HG02943 (cell line): Measurements from ENCODE around the gene PBX1.

Experiments
- ATAC-seq: cut with Tn5 transposase; IDR thresholded peaks from one replicate; pipeline ENCODE4 v1.9.1; 2021; ENCODE audit warnings: mild to moderate bottlenecking, low read depth, moderate library complexity; ENCODE audit not compliant: unreplicated experiment

The PBX1 gene

DNA sequence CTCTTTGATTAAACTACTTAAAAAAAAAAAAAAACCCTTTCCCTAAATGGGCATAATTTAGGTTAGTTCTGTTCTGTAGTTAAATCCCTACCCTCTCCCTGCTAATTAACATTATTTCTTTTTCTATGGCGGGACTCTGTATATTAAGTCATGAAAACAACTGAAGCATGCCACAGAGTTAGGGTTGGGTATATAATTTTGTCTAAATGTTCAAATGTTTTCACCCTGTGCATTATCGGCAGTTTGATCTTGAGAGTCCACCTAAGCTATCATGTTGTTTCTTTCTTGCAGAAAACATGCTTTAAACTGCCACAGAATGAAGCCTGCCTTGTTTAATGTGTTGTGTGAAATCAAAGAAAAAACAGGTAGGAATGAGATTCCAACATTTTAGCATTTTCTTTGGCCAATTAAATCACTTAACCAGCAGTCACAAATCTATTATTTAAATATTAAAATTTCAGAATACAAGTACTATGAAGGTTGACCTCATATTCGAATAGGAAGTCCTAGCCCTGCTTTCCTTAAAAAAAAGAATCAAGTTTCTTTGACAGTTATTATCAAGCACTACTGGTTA is 4.0 kb downstream of the PBX1 start:
- ATAC-seq: no peak

DNA sequence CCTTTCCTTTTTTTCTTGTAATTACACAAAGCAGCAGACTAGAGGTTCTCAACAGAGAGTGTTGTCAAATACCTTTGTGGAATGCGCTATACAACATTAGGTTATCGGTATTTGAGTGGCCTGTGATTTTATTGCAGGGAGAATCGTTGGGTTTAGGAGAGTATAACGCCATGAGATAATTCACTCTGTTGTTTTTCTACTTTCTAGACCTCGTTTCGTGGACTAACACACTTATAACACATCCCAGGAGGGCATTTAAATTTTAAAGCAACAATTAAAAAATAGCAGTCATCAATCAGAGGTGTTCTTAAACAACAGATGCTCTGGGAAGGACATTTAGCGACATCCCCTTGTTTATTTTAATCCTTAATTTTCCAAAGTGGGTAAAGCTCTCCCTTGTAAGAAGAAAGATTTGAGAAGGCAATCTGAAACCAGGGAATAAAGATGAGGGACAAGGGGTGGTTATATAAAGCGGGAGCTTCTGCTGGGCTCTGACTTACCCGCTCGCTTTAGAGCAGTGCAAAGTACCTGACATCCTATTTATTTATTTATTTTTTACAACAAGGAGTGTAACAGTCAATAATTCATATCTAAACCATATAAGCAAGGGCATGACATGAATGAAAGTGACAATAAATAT is 4.9 kb downstream of the PBX1 start:
- ATAC-seq: no peak

DNA sequence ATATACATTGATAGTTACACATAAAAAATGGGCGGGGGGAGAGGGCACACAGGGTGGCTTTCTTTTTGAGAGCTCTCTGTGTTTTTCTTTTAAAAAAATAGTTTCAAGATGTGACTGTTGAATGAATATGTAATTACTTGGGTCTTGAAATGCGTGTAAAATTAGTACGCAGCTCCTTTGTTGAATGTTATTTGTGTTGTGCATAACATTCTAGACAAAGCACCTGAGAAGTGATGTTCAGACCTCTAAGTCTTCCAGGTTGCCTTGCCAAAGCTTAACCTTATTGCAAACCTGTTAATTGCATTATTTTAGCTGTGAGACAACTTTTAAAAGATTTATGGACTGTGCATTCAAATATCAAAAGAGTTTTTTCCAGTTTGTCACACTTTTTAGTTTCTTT is 5.4 kb downstream of the PBX1 start:
- no peak for ATAC-seq

DNA sequence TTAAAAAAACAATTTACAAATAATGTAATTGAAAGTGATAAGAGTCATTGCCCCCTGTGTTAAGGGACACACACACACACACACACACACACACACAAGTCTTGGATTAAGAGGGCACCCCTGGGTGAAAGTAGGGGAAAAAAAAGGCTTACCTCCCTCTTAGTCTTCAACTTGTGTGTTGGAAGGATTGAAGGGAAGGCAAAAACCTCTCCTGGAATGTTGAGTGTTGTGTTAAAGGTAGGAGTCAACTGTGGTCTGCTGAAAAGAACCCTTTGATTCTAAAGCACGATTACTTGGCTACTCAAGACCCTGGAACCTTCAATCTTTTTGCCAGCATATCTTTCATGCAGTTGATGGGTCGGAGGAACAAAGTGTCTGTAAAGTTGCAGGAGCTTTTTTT is 6.4 kb downstream of the PBX1 start:
- ATAC-seq: no peak

DNA sequence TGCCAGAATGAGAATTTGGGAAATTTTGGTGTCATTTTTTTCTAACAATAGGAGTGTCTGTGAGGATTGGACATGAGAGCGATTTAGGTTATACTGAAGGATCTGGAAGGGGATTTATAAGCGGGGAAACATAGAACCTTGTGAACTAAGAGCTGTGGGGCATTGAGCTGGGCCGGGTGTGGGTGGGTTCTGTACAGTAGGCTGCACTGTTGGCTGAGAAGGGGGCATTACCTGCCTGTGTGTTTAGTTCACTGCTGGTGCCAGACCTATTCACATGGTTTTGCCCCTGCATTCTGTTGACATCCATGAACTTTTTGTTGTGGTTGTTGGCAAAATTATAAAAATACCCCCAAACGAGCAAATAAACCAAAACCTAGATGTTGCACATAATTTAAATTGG is 8.8 kb downstream of the PBX1 start:
- ATAC-seq: no peak

DNA sequence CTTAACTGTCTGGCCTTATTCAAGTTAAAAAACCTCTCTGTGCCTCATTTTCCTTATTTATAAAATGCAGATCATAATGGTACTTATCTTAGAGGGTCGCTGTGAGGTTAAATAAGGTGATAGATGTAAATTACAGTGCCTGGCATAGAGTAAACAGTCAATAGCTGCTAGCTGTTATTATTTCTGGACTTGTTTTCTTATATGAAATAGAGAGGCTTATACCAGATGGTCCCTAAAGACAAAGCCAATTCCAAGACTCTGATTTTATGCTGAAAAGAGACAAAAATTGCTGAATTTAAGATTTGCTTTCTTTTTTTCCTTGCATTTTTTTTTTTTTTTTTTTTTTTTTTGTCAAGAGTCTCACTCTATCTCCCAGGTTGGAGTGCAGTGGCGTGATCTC is 10.3 kb downstream of the PBX1 start:
- ATAC-seq: no peak

DNA sequence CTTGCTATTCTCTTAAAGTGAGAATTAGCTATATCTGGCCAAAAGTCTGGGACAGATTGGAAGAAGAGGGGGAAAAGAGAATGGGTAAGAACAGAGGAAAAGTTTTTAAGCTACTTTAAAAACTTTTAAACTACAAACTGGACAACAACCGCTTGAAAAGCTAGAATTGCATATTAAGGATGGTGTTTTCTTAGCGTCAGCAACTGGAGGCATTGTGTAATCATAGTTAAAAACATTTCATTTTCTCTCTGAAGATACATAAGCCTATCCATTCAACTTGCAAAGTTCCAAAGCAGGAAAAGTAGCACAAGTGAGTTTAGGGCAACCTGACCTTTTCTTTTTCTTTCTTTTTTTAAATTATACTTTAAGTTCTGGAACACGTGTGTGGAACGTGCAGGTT is 10.9 kb downstream of the PBX1 start:
- no peak for ATAC-seq

DNA sequence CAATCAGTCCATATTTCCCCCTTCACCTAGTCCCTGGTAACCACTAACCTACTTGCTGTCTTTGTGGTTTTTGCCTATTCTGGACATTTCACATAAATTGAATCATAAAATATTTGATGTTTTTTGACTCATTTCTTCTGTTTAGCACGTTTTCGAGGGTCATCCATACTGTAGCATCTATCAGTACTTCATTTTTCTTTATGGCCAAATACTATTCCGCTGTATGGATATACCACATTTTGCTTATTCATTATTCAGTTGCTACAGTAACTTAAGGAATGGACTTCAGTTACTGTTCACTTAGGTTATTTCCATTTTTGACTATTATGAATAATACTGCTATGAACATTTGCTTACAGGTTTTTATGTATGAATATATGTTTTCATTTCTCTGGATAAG is 12.3 kb downstream of the PBX1 start:
- no peak for ATAC-seq

DNA sequence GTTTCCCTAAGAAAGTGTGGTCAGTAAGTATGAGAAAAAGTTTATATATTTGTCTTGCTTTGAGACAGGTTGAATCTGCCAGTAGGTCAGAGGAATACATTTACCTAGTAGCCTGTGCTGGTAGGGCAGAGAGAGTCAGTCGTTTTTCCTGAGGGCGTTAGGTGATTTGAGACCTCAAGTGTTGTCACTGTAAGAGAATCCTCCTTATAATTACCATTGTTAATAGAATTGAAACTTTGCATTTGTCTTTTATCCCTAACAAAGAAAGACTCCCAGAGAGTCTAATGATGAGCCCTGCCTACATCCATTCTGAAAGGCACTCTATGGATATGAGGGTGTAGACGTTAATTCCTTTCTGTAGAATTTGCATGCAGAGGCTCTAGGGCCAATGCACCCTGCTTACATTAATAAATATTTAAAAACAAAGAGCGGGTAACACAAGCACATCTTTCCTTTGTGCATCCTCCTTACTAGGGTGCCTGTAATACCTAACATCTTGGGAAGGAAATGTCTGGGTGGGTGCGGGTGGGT is 16.4 kb downstream of the PBX1 start:
- ATAC-seq: no peak

DNA sequence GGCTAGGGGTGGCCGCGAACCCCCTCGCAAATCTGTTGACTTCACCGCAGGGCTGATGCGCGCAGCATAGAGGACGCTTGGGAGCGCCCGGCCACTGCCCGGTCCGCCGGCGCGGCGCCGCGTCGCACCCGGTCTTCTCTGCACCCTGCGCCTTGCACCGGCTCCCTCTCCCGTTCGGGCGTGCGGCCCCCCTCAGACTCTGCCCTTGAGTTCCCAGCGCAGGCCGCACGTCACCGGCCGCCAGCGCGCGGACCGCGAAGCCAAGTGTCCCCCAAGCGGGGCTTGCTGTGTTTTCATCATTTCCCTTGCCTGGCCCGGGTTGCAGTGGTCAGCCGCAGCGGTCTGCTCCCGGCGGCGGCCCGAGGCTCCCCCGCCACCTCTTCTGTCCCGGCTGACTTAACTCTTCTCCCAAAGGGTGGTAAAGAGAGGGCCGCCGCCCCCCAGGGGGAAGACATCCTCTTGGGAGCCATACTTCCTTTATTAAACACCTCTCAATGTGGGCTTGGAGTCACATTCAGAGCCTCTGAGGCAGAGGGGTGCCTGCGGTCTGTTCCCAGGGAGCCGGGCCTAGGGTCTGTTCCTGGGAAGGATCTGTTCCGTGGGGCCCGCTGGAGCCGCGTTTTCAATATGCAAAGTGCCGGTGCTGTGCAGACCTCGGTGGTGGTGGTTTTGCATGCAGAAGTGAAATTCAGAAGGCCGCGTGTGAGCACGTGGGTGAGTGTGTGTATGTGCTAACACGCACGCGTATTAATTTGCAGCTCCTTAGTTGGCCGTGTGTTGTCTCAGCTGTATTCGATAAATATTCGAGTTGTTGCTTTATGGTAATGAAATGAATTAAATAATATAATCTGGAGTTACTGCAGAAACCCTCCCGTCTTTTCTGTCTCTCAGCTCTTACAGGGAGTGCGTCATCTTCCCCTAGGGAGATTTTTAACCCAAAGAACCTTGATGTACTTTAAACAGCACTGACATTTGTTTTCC is 17.6 kb downstream of the PBX1 start:
- ATAC-seq: no peak

DNA sequence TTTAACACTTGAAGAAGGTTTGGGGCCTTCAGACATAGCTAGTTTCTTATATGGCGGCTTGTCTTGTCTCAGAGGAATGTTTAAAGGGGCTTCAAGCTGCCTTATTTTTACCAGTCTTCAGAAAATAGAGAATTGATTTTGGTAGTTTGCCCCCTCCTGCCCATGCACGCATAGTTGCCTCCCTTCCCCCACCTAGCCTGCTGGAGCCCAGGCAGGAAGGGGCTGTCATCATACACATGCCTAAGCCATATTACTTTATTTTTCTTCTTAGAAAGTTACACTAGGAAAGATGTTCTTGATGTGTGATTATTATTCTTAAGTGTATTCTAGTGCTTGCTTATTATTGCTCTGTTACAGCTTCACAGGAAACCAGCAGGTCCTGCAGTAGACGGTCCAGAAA is 18.3 kb downstream of the PBX1 start:
- ATAC-seq: no peak

DNA sequence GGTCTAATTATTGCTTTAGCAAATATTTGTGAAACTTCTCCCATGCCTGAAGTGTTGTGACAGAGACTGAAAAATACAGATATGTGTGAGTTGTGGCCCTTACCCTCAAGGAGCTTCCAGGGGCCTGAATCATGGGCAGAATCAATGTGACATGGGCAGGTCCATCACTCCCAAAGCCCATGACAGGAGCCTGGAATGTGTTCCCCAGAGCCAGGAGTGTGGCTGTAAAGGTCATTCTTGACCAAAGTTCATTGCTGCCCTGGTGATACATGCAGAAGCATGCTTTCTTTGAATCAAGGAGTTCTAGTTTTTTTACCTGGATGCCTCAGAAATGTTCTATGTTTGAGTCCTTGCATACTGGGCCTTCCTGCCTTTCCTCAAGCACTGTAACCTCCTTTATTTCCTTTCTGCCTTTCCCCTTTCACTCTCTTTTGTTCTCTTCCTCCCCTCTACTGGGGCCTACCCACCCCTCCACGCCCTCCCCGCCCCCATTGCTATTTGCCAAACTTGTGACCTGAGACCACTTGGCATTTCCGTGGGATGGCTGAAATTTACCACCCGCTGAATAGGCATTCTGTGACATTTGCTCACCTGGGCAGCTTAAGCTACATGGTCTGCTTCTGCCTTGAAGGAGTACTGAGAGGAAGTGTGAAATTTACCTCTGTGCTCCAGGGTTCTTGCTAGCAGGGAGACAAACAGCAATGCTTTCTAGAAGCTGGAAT is 19.7 kb downstream of the PBX1 start:
- no peak for ATAC-seq

DNA sequence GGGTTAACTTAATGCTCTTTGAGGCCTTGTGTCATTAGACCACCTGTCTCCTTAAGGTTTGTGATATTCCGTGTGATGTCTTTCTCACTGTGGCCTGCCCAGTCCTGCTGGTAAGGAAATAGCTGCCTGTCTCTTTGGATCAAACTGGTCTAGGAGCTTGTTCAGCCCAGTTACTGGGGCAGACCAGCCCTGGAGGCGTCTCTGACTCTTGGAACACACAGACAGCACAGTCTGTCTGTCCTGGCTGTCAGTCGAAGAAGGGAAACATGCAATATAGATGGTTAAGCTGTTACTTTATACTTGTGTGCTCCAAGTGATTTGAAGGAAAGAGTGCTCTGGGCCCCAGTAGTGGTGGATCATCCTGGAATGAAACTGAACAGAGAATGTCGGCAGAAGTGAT is 20.4 kb downstream of the PBX1 start:
- ATAC-seq: no peak

DNA sequence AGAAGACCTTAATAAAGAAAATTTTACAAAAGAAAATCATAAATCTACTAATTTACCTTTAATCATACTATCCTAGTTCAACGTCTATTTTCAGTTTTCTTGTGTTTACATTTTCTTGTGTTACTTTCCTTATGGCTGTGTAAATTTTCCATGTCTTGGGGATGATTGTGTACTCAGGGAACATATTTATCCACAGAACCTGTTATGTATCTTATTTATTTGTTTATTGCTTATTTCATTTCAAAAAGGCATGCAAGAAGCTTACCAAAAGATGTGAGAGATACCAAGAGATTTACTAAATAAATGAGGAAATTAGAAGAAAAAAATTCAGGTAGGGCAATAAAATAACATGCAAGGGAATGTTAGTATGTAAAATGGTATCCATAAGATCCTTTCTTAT is 22.8 kb downstream of the PBX1 start:
- no peak for ATAC-seq

DNA sequence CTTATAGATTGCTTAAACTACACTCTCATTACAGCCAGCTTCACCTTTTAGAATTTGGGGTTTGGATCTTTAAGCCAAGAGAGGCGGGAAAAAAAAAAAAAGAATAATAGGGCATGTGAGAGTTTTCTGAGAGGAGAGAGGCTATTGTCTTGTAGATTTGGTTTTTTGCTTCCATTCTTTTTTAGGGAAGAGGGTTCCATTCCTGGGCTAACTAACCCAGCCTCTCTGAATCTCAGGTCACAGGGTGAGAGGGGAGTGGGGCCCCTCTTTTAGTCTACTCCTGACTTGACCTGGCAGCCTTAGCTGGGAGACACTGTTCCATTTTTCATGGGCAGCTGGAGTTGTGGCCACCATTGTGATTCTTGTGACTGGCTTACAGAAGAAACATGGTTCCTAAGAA is 24.2 kb downstream of the PBX1 start:
- ATAC-seq: no peak

DNA sequence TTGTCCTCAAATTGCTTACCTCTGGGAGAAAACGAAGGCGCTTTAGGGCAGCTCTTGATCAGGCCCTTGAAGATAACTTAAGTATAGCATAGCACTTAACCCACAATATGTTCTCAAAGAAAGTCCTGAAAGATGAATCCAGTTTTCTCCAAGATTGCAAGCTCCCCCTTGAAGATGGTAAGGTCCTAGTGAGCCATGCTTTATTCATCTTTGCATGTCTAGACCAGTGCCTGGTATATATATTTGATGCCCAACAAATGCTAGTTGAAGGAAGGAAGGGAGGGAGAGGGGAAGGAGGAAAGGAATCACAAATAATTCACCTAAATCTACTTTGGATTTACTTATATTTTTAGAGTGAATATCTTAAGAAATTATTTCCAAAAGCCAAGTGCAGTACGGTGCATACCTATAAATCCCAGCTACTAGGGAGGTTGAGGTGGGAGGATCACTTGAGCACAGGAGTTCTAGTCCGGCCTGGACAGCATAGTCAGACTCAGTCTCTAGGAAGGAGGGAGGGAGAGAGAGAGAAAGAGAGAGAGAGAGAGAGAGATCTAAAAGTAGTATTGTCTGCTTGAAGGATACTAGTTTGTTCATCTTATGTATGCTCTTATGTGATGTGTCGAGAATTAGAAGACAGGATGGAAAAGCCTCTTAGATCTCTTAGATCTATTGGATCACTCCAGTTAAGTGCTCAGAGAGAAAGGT is 25.0 kb downstream of the PBX1 start:
- no peak for ATAC-seq

DNA sequence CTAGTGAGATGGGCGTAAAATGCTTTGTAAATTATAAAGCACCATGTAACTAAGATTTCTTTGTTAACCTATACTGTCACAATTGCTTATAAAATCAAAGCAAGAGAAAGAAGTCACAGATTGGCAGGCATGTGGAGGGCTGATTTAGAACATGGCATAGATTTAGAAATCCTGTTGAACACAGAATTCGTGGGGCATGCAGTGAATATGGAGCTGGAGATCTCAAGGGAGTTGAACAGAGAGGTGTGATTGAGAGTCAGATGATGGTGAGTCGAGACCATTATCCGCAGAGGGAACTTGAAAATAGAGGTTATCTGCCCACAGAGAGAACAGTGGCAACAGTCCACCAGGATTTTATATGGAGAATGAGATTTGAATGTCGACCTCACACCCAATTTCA is 27.6 kb downstream of the PBX1 start:
- ATAC-seq: no peak

DNA sequence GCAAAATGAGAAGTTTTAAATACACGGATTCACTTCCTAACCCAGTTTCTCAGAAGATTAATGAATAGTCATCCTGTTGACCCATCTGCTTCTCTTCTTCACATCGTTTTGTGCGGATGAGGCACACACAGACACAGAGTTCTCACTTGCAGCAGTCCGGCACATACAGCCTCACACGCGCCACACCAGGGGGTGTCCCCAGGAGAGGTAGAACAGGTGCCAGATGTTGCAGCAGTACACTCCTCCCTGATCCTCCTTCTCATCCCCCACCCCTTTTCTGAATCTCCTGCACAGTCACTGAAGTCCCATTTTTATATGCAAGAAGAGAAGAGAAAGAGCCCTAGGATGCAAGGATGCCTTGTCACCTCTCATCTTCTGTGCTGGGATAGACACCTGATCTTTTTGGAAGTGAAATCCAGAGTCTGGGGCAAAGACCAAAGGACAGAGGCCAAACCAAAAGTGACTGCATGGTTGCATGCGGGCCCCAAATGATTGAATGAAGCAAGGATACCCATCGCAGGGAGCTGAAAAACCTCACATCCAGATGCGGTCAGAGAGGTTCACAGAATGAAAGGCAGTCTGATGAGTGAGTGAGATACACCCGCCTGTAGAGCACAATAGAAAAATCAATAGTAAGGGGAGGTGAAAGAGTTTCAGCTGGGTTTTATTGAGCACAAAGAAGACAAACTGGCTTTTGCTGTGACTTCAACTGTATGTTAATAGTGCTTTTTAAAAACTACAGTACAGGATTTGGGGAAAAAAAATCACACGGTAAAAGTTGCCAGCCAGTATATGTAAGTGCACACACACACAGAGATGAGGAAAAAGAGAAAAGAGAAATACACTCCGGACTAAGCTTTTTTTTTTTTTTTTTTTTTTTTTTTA is 28.9 kb downstream of the PBX1 start:
- ATAC-seq: no peak
